Ishikawa (cell line): Measurements from ENCODE around the gene SCFD2.

Experiments used
- CEBPB ChIP-seq: IDR thresholded peaks from 2 replicates; pipeline ENCODE4 v1.6.1; 2012
- CREB1 ChIP-seq: IDR thresholded peaks from 2 replicates; pipeline ENCODE4 v1.6.1; 2012; ENCODE audit warnings: low read depth
- EGR1 ChIP-seq: IDR thresholded peaks from 2 replicates; pipeline ENCODE4 v1.6.1; 2012
- EP300 ChIP-seq: IDR thresholded peaks from 2 replicates; pipeline ENCODE4 v1.6.1; 2012; ENCODE audit warnings: borderline replicate concordance
- FOXM1 ChIP-seq: IDR thresholded peaks from 2 replicates; pipeline ENCODE4 v1.6.1; 2012; ENCODE audit warnings: low read depth, borderline replicate concordance
- NFIC ChIP-seq: IDR thresholded peaks from 2 replicates; pipeline ENCODE4 v1.6.1; 2012
- RAD21 ChIP-seq: IDR thresholded peaks from 2 replicates; pipeline ENCODE4 v1.6.1; 2012; ENCODE audit warnings: low read depth
- TAF1 ChIP-seq: IDR thresholded peaks from 2 replicates; pipeline ENCODE4 v1.6.1; 2012; ENCODE audit warnings: low read depth, mild to moderate bottlenecking
- TCF12 ChIP-seq: IDR thresholded peaks from 2 replicates; pipeline ENCODE4 v1.6.1; 2012; ENCODE audit warnings: low read depth
- TEAD4 ChIP-seq: IDR thresholded peaks from 2 replicates; pipeline ENCODE4 v1.6.1; 2012
- YY1 ChIP-seq: IDR thresholded peaks from 2 replicates; pipeline ENCODE4 v1.6.1; 2012; ENCODE audit warnings: low read depth
- ZBTB7A ChIP-seq: IDR thresholded peaks from 2 replicates; pipeline ENCODE4 v1.6.1; 2012; ENCODE audit warnings: low read depth
- TF ChIP-seq, protein P1 (sequence below): IDR thresholded peaks from 2 replicates; pipeline ENCODE4 v1.6.1; 2012
- TF ChIP-seq, protein P2 (sequence below): IDR thresholded peaks from 2 replicates; pipeline ENCODE4 v1.6.1; 2012; ENCODE audit warnings: low read depth, mild to moderate bottlenecking
- TF ChIP-seq, protein P3 (sequence below): IDR thresholded peaks from 2 replicates; pipeline ENCODE4 v1.6.1; 2012

Gene SCFD2

DNA sequence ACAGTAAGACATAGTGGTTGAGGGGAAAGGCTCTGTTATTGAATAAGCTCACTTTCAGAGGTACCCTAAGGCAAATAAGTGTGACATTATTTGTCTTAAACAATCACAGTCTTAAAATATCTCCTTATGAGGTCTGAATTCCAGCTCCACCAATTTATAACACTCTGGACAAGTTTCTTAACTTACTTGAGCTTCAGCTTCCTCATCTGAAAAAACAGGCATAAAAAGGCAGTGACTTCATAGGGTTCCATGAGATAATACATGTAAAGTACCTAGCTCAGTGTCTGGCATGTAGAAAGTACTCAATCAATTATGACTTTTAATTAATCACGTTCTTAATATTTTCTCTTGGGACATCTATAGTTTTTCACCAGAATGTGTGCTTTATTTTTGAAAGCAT lies 301.3 kb downstream of the SCFD2 start:
- no peak for TF ChIP-seq TEAD4

DNA sequence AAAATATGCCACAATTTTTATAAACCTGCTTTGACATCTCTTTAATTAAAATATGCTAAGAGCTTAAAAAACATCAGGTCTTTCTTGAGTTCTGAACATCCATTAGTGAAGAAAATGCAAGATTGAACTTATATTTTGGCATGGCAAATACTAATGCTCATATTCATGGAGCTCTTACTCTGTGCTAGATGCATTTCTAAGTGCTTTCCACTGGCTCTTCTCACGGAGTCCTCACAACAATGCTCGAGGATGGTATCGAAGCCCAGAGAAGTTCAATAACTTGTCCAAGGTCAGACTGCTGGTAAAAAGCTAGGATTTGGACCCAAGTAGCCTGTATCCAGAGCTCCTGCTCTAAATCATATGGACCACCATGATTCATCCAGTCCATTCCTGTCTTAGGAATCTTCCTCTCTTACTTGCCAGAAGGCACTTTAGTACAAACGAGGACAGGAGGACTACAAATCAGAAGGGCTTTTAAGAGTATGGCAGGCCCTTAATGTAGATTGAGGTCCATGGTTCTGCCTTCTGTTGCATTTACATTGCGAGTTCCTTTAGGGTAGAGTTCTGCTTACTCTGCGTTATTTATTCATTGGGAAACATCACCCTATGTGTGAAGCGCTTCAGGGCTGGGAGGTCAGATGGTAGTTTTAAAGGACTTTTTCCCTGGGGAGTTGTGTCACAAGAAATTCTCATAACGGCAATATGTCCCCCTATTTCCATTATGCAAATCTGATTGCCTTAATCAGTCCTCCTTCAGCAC lies 304.6 kb downstream of the SCFD2 start:
- TF ChIP-seq, protein P1, sequence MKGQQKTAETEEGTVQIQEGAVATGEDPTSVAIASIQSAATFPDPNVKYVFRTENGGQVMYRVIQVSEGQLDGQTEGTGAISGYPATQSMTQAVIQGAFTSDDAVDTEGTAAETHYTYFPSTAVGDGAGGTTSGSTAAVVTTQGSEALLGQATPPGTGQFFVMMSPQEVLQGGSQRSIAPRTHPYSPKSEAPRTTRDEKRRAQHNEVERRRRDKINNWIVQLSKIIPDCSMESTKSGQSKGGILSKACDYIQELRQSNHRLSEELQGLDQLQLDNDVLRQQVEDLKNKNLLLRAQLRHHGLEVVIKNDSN: no peak
- TF ChIP-seq RAD21 (no peak), TAF1 (no peak), CEBPB (no peak), TCF12 (no peak)
- TF ChIP-seq, protein P2, sequence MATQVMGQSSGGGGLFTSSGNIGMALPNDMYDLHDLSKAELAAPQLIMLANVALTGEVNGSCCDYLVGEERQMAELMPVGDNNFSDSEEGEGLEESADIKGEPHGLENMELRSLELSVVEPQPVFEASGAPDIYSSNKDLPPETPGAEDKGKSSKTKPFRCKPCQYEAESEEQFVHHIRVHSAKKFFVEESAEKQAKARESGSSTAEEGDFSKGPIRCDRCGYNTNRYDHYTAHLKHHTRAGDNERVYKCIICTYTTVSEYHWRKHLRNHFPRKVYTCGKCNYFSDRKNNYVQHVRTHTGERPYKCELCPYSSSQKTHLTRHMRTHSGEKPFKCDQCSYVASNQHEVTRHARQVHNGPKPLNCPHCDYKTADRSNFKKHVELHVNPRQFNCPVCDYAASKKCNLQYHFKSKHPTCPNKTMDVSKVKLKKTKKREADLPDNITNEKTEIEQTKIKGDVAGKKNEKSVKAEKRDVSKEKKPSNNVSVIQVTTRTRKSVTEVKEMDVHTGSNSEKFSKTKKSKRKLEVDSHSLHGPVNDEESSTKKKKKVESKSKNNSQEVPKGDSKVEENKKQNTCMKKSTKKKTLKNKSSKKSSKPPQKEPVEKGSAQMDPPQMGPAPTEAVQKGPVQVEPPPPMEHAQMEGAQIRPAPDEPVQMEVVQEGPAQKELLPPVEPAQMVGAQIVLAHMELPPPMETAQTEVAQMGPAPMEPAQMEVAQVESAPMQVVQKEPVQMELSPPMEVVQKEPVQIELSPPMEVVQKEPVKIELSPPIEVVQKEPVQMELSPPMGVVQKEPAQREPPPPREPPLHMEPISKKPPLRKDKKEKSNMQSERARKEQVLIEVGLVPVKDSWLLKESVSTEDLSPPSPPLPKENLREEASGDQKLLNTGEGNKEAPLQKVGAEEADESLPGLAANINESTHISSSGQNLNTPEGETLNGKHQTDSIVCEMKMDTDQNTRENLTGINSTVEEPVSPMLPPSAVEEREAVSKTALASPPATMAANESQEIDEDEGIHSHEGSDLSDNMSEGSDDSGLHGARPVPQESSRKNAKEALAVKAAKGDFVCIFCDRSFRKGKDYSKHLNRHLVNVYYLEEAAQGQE: no peak

DNA sequence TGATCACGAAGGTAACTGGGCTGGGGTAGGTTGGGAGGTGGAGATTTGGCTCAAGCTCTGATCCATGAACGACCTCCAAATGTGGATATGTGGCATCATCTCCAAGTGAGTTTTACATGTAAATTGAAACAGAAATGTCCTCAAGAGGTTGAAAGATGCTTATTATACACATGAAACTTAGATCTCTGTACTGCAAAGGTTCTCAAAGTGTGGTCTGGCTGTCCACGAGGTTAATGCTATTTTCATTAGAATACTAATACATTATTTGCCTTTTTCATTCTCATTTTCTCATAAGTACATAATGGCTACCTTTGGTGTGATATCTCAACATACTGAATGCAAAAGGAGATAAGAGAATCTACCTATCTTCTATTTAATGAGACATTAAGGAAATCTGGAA lies 305.6 kb downstream of the SCFD2 start:
- TF ChIP-seq EGR1 (no peak), CEBPB (no peak), TEAD4 (no peak), TCF12 (no peak), EP300 (no peak), TAF1 (no peak), FOXM1 (no peak), ZBTB7A (no peak), NFIC (no peak), YY1 (no peak), RAD21 (no peak), CREB1 (no peak)
- TF ChIP-seq, protein P3, sequence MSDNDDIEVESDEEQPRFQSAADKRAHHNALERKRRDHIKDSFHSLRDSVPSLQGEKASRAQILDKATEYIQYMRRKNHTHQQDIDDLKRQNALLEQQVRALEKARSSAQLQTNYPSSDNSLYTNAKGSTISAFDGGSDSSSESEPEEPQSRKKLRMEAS: no peak
- TF ChIP-seq, protein P2: no peak
- TF ChIP-seq, protein P1: no peak

DNA sequence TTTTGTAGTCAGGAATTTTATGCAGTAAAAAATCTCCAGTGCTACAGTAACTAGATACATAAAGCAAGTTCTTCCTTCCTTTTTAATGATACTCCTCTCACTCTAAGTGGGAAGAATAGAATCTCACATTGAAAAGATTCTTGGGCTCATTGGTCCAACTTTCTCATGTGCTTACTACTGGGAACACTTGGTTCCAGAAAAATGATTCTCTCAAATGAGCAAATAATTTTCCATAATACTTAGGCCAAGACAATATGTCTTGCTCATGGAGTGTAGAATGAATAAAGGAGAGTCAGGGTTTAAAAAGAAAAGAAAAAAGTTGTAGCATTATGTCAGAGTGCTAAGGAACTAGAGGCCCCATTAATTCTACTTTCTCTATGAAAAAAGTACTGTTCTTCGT lies 306.0 kb downstream of the SCFD2 start:
- TF ChIP-seq TCF12 (no peak), EP300 (no peak), EGR1 (no peak), ZBTB7A (no peak), CREB1 (no peak), FOXM1 (no peak)
- TF ChIP-seq, protein P2: no peak

DNA sequence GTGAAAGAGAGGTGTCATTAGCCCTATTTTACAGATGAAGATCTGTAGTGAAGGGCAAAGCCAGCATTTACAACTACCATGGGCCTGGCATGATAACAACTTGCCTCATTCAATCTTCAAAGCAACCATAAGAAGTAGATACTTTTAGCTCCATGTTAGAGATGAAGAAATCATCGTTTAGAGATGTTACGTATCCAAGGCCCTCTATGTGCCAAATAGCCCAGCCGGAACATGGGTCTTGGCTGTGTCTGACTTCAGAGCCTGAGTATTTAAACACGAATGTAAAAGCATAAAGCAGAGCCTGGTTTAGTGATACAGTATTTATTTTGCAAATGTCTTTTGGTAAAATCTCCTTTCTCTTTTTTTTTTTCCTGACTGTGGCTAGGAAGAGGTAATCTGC lies 306.6 kb downstream of the SCFD2 start:
- no peak for TF ChIP-seq YY1
- TF ChIP-seq FOXM1: no peak
- TF ChIP-seq, protein P3: no peak
- TF ChIP-seq CREB1: no peak
- TF ChIP-seq EGR1: no peak
- TF ChIP-seq CEBPB: no peak
- no peak for TF ChIP-seq RAD21
- no peak for TF ChIP-seq NFIC
- no peak for TF ChIP-seq EP300
- TF ChIP-seq, protein P2: no peak
- TF ChIP-seq ZBTB7A: no peak
- TF ChIP-seq, protein P1: no peak
- no peak for TF ChIP-seq TAF1
- TF ChIP-seq TEAD4: no peak
- no peak for TF ChIP-seq TCF12
